NOMO-1 treated with dmso at 0.1 percent for 144 hours (cell line): ENCODE results near the gene FKBP10.
"Not testable (repeated sequence)": the region's sequence is repeated elsewhere in the genome, so short reads cannot be mapped to it uniquely, and the experiment has no call there.

Source experiments
- DNase-seq: peaks from one replicate; lab custom pipeline; 2025; ENCODE audit not compliant: unreplicated experiment; lab: John Stamatoyannopoulos, UW

Gene FKBP10, protein sequence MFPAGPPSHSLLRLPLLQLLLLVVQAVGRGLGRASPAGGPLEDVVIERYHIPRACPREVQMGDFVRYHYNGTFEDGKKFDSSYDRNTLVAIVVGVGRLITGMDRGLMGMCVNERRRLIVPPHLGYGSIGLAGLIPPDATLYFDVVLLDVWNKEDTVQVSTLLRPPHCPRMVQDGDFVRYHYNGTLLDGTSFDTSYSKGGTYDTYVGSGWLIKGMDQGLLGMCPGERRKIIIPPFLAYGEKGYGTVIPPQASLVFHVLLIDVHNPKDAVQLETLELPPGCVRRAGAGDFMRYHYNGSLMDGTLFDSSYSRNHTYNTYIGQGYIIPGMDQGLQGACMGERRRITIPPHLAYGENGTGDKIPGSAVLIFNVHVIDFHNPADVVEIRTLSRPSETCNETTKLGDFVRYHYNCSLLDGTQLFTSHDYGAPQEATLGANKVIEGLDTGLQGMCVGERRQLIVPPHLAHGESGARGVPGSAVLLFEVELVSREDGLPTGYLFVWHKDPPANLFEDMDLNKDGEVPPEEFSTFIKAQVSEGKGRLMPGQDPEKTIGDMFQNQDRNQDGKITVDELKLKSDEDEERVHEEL

GRCh38 chr17:41812381-41813151, at the start of gene FKBP10:
Gene FKBP10 (plus strand): TSS chr17:41813004. CDS start chr17:41813035, 31 bp downstream.
- DNase-seq, result no peak

DNA sequence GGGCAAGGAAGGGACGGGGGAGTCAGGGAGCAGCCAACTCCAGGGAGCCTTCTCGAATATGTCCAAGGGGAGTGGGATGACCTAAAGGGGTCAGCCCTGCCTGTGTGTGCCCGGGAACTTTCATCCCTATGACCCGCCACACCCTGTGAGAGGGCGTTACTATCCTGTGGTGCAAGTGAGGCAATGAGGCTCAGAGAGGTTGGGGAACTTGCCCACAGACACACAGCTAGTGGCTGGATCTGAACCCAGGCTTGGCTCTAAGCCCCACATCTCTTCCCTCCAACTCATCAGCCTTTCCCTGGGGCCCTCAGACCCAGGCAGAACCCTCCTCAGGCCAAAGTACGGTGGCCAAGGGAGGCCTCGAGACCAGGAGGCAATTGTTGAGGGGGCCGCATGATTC, 49.5 kb upstream of the FKBP10 start:
- no peak for DNase-seq

DNA sequence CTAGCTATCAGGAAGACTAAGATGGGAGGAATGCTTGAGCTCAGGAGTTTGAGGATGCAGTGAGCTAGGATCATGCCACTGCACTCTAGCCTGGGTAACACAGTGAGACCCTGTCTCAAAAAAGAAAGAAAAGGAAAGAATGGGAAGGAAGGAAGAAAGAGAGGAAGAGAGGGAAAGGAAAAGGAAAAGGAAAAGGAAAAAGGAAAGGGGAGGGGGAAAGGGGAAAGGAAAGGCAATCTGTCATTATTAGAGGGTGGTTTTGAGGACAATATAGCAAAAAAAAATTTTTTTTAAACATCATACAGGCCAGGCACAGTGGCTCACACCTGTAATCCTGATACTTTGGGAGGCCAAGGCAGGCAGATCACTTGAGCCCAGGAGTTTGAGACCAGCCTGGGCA, 46.7 kb upstream of the FKBP10 start:
- no peak for DNase-seq

DNA sequence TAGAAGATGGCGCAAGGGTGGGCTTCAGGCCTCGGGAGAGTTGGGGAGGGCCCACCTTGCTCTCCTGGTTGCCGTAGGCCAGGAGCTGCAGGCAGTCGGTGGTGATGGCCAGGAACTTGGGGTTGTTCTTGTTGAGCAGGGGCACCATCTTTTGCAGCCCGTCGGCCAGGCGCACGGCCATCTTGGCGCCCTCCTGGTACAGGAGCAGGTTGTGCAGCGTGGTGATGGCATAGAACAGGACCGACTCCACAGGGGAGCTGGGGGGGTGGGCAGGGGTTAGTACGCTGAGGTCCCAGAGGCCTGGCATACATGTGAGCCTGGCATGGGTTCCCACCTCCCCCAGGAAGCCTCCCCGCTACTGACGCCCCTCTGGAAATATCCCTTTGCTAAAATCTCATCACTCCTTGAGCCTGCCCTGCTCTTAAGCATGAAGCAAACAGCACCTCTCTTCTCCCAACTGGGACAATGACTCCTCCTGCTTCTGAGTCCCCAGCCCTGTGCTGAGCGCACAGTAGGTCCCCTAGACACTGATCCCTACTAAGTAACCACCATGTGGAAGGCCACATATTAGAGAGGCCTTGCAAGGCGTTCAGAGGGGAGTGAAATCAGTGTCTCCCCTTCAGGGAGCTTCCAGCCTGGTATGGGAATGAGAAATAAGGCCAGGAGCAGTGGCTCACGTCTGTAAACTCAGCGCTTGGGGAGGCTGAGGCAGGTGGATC, 45.3 kb upstream of the FKBP10 start:
- DNase-seq, result no peak

DNA sequence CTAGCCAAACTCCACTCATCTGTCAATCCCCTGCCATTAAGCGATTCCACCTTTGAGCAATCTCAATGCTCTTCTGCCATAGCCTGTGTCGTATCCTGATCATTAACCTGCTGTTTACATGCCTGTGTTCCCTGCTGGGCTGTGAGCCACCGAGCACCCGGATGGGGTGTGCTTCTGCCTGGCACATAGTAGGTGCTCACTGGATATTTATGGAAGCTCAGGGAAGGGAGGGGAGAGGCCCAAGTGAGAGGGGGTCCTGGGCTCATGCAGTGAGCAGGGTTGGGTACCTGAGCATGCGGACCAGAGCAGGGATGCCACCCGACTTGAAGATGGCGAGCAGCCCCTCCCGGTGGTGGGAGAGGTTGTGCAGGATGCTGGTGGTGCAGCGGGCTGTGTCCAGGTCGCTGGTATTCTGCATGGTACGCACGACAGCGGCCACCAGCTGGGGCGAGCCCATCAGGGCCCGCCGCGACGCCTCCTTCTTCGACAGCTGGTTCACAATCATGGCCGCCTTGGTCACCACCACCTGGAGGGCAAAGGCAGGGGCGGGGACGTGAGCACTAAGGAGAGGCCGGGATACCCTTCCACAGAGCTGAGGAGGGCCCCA, 44.0 kb upstream of the FKBP10 start:
- no peak for DNase-seq

DNA sequence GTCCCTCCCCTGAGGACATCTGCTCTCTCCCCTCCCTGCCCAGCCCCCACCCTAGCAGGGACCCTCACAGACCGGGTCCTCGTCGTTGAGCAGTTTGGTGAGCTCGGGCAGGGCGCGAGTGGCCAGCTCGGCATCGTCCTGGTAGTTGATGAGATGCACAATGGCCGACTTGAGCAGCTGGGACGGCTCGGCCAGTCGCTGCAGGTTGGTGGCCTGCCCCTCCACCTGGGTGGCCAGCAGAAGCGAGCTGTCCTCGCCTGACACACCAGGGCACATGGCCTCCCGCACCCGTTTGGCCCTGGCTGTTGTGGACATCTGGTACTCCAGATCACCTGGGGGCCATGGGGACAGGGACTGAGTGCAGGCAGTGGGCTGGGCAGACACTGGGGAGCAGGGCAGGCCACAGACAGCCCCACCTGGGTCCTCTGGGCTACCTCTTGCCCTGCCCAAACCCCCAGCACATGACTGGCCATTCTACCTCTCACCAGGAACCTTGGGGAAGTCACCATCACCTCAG, 43.4 kb upstream of the FKBP10 start:
- DNase-seq, result no peak

GRCh38 chr17:41769985-41770384, 42.8 kb upstream of the FKBP10 start:
- no peak for DNase-seq

DNA sequence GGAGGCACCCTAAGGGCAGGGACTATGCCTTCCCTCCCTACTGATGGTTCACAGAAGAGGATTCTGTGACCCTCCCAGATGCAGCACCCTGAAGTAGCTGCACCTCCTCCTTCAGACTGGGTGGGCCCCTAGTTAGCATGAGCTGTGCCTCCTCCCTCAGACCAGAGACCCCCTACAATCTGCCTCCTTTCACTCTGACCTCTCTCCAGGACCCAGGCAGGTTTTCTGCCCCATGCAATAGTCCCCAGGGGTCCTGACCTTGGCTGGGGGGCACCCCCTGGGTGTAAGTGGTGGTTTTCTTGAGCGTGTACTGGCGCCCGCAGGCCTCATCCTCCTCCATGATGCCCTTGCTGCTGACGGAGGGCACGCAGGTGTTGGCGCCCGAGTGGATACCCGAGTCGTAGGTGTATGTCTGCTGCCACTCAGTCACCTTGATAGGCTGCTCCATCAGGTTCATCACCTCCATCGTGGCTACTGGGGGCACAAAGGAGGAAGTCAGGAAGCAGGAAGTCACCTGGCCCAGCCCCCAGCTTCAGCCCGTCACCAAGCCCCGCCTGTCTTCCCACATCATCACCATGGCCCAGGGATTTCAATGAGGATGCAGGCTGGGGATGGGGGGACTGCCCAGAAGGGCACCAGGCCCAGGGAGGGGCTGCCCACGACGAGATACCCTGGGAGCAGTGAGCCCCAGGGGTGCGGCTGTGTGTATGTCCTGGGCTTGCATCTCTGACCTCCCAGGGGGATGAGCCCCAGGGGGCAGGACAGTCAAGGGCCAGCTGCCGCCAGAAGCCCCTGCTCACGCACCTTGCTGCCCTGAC, 41.2 kb upstream of the FKBP10 start:
- DNase-seq, result no peak

DNA sequence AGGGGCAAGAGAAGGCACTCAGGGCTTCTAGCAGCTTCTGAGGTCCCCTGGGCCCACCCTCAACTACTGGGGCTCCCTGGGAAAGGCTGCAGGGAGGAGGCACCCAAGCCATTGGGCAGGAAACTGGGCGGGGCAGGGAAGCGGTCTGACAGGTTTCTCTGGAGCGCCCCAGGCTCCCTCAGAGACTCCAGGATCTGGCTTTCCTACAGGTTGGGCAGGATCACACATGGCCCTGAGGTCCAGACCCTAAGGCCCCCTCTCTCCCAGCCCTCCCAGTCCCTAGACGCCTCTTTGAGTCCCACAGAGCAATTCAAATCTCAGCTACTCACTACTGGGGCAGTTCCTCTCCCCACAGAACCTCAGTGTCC, 40.6 kb upstream of the FKBP10 start:
- DNase-seq, result no peak

DNA sequence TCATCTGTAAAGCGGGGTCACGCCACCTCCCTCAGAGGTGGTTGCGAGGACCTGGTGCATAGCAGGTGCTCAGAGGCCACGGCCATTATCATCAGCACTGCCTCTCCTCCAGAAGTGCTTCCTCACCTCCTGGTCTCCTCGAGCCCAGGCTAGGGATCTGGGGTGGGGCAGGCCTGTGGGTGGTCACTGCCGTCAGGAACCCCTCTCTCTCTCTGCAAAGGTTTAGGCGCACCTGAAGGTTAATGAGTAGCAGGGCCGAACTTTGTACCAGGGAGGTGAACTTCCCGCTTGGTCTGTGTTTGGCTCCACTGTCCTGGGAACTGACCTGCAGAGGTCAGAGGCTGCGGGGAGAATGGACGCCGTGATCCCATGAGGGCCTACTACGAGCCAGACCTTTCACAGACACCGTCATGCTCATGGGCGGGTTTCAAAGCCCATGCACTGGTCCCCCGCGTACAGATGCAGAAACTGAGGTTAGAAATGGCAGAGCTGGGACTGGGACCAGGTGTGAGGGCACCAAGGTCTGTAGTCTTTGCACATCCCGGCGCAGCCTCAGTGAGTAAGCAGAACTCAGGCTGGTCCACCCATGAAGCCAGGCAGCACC, 40.1 kb upstream of the FKBP10 start:
- DNase-seq, result no peak

- no peak for DNase-seq
These were observed 39.6 kb upstream of the FKBP10 start for GRCh38 chr17:41773190-41773588.

DNA sequence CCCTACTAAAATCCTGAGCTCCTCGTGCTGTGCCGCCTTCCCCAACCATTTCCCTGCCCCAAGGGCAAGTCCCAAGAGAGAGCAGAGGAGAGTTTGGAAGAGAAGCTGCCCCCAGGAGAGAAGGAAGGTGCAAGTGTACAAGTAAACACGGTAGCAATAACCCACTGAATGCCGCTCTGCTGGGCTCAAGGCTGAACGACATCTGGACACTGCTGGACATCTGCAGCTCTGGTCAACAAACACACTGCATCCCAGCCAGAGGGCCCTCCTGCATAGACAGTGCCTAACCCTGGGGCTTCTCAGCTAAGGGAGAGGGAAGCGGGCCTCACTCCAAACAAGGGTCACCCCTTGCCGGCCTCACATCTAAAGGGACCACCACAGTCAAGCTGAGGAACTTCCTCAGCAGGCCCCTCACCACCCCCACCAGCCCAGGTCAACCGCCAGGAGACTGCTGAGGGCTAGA, 39.0 kb upstream of the FKBP10 start:
- DNase-seq, result no peak

DNA sequence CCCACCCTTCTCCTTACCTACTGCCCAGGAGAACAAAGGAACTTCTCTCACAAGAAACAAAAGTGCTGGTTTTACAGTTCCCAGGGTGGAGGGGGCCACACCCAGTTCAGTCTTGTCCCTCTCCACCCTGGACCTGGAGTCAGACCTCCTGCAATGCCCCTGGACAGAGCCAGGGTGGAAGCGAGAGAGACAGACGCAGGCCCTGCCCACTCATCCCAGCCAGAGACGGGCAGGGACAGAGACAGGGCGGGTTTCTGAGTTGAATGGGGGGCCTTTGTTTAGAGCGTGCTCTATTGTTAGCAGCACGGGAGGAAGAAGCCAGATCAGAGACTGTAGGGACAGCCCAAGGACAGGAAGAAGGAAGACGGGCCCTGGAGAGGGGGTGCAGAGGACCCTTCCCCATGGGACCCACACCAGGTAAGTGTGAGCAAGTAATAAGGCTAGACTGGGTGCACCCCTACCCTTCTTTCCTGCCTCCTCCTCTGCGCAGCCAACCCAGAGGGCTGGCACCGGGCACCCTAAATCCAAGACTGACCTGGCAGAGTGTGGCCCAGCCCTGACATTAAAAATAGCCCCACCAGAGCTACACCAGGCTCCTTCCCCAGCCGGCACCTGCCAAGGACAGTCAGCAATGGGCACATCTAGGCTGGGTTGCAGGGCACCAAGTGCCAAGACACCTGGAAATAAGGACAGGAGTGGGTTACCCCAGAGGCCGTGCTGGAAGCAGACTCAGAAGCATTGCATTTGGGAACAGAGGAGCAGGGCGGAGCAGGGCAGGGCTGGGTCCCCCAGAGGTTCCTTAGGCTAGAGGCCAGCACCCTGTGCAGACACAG, 37.2 kb upstream of the FKBP10 start:
- DNase-seq, result no peak

DNA sequence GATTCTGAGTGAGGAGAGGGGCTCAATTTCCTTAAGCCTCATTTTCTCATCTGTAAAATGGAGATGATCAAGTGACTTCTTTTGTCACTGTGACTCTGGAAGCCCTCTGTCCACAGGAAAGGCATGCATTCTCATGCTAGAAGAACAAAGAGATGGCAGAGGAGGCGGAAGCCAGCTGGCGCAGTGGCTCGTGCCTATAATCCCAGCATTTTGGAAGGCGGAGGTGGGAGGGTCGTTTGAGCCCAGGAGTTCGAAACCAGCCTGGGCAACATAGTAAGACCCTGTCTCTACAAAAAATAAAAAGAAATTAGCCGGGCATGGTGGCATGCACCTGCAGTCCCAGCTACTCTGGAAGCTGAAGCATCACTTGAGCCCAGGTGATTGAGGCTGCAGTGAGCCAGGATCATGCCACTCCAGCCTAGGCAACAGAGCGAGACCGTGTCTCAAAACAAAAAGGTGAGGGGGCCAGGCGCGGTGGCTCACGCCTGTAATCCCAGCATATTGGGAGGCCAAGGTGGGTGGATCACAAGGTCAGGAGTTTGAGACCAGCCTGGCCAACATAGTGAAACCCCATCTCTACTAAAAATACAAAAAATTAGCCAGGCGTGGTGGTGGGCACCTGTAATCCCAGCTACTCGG, 36.4 kb upstream of the FKBP10 start:
- not testable (repeated sequence) for DNase-seq

GRCh38 chr17:41777157-41777573, 35.6 kb upstream of the FKBP10 start:
- no peak for DNase-seq

DNA sequence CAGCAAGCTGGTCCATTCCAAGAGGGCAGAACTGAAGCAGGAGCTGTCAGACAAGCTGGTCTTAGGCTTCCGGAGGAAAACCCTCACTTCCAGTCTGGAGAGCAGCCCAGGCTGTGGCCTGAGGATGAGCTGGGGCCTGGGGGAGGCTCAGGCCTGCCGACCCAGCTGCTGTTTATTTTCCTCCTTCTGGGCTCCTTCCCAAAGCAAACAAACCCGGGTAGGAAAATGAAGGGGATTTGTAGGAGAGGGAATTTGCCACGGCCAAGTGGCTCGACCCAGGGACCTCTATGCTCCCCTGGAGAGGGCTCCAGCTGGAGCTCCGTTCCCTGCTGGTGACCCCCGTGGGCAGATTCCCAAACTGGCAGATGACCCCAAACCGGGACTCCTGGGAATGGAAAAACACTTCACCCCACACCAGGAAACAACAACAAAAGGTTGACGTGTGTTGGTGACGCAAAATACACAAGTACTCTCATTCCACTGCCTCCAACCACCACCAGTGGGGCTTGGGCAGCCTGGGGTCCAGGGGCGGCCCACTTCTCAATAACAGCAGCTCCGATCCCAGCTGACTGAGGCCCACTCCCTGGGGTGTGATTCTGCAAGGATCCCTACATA, 35.1 kb upstream of the FKBP10 start:
- no peak for DNase-seq

GRCh38 chr17:41779954-41780353, 32.9 kb upstream of the FKBP10 start:
- DNase-seq, result no peak
